HS-5 (cell line): ENCODE measurements around the gene TUBB1.
"Not testable (repeated sequence)": the region's sequence is repeated elsewhere in the genome, so short reads cannot be mapped to it uniquely, and the experiment has no call there.

ENCODE experiments used
- DNase-seq: peaks from one replicate; pipeline ENCODE4 v3.0.0-alpha.2; 2012; ENCODE audit warnings: low read depth

TUBB1 gene

GRCh38 chr20:59006167-59006863 lies 12.9 kb upstream of the TUBB1 start:
- no peak for DNase-seq

DNA sequence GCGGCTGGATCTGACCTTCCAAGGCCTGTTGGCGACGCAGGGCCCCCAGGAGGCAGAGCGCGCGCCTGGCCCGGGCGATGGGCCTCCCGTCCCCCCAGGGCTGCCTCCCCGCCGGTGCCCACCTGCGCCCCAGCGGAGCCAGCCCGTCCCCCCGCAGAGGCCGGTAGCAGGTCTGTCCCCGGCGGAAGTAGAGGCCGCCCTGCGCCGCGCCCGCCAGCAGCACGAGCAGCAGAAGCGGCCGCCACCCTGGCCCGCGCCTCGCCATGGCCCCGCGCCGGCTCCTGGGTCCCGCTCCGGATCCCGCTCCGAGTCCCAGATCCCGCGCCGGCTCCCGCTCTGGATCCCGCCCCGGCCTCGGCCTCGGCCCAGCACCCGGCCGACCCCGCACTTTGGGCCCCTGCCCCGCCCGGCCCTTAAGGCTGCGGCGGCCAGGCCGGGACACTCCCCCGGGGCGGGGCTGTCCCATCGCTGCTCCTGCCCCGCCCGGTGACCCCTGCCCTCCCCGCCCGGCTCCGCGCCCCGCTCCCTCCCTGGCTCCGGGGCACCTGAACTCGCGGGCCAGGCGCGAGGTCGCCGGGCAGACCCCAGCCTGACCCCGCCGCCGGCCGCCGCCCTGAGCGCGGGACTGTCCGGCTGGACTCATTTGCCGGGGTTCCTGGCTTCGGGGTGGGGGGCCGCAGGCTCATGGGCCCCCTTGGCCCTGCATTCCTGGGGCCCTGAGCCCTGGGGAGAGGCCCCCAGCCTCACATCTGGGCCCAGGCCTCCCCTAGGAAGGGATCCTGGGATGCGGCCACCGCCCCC lies 12.2 kb upstream of the TUBB1 start, which contains the start of gene CTSZ:
Gene CTSZ (minus strand): TSS at position 391 of the 801 bp plus-strand sequence. CDS start 126 bp downstream, at position 265.
- DNase-seq, result no peak

DNA sequence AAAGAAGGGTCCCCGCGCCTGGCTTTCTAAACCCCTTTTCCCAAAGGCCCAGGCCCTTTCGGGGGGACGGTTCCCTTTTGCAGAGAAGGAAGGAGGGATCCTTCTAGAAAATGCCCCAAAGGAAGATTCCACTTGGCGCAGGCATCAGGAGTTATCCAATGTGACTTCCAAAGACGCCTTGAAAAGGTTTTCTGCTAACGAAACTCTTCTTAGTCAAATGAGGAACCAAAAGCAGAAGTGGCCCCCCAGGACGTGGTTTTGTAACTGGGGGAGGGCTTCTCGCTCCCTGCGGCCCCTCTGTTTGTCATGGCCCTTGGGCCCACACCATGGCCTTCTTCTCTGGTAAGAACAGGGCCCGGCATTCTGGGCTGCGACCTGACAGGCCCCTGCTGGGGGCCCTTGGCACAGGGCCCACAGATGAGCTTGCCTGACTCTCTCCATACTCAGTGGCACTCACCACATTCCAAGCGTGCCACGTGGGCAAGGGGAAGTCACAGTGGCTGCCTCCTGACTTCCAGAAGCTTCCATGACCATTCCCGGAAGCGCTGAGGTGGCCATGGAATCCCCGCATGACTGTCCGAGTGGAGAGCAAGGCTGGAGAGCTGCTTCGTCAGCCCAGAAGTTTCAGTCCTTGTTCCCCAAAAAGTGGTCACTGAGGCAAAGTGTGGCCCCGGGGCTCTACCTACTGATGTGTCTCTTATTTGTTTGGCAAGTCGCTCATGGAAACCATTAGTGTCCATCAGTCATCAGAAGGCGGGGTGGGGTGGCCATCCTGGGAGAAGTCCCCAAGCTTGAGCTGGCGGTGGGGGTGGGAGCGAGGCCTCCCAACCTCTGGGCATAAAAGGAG lies 11.3 kb upstream of the TUBB1 start:
- no peak for DNase-seq

DNA sequence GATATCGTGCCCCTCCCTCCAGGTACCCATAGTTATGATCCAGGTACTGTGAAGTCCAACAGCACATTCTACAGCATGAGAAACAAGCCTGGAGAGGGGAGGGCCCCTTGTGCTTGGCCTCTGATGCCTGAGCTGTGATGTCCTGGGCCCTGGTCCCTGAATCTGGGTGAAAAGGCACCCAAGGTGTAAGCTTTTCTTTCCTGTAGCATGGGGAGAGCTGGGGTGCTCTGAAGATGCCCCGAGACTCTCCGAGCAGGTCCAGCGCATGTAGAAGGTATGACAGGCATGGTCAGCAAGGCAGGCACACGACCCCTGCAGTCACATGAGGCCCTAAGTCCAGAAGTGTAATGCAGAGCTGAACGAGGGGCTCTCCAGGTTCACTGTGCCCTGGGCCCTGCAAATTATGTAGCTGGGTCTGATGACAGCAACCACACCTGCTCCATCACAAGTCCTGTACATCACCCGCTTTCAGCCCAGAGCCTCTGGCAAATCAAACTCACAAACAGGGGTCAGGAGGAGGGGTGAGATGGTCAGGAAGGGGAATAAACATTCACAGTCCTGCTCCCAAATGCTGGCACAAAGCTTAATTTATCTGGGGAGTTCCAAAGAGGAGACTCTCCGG lies 10.4 kb upstream of the TUBB1 start:
- DNase-seq, result no peak

GRCh38 chr20:59010321-59010994 lies 8.8 kb upstream of the TUBB1 start:
- DNase-seq, result no peak

- peak; percentile 70 for DNase-seq
Measured at GRCh38 chr20:59010995-59011873, 8.0 kb upstream of the TUBB1 start.

DNA sequence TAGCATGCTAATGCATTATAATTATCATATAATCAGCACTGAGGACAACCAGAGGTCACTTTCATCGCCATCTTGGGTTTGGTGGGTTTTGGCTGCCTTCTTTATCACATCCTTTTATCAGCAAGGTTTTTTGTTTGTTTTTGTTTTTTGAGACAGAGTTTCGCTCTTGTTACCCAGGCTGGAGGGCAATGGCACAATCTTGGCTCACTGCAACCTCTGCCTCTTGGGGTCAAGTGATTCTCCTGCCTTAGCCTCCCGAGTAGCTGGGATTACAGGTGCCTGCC lies 7.4 kb upstream of the TUBB1 start:
- DNase-seq, result not testable (repeated sequence)

DNA sequence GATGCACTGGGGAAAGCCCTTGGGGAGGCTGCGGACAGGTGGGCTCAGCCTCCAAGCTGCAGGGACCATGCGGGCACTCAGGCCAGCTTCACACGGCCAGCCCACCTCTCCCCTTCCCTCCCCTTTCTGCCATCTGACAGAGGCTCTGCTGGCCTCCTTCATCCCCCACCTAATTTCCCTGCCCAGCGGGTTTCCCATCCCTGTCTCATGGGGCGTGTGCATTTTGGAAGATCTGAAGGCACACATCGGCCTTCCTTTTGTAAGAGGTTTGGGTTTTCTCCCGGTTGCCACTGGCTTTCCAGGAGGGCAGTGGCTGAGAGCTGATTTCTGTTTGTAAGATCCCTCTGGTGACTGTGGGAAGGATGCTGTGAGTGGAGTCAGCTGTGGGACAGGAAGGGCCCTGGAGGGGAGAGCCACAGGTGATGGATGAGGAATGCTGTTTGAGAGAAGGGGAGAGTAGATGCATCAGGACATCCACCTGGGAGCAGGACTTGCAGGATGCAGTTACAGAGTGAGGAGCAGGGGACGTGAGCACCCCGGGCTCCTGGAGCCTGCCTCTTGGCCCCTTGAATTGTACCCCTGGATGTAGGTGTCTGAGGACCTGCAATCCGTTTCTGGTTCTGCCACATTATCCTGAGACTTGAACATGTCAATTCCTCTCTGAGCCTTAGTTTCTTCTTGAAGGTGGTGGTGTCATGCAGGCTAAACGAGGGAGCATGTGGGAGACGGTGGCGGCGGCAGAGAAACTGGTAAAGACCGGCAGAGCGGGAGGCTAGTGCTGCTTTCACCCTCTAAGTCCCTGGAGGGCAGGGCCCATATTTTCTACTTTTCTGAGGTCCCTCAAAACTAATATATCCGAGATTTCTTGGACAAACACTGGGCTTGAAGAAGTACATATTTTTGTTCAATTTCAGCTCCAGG lies 5.9 kb upstream of the TUBB1 start:
- DNase-seq, result no peak

- no peak for DNase-seq
Measured at GRCh38 chr20:59013959-59014608, 5.1 kb upstream of the TUBB1 start.

GRCh38 chr20:59014680-59015389 lies 4.4 kb upstream of the TUBB1 start:
- DNase-seq, result no peak

GRCh38 chr20:59015411-59015810 lies 3.8 kb upstream of the TUBB1 start:
- no peak for DNase-seq

- DNase-seq, result no peak
Measured at GRCh38 chr20:59015812-59016711, 3.2 kb upstream of the TUBB1 start.

GRCh38 chr20:59016795-59017492 lies 2.3 kb upstream of the TUBB1 start:
- no peak for DNase-seq

DNA sequence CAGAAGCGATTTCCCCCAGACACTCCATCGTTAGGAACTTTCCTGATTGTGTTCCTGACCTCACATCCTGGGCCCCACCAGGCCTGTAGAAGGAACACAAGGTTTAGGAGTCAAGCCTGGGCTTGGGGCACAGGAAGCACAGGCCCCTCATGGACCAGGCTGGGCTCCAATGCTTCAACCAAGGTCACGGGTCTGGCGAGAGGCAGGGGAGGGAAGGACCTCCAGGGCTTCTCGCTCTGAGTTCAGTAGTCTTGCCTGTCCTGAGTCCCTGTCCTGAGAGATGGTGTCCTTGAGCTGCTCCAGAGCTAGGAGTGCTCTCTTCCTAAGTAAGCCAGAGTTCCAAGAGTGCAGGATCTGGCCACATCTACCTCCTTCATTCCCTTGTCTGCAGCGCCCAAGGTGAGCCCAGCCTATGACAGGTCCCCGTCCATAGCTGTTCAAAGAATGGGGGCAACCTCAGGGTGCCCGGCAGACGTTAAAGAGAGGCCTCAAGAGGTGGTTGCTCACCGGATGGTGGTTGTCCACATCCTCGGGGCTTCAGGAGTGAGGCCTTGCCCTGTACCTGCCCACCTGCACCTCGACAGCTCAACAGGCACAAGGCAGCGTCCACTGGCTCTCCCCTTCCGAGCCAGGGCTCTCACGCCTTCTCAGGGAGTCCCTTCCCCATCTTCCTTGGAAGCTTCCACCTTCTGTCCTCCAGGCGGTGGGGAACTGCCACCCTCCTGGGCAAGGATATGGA lies 1.6 kb upstream of the TUBB1 start:
- DNase-seq, result no peak

DNA sequence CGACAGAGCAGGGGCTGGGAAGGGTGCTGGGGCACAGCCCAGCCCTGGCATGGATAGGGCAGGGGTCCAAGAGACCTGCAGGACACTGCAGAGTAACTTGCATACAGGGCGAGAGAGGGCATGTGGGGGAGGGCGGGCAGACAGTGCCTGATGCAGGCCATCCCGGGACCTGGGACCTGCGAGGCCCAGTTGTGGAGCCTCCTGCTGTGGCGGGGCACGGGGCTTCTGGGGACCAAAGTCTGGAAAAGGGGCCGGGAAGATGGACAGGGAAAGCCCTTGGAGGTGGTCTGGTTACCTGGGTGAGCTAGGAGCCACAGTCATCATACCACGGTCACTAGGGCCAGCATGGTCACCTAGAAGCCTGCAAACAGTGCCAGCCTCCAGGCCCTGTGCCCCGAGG lies 412 bp upstream of the TUBB1 start:
- DNase-seq, result no peak

- DNase-seq, result no peak
Measured at GRCh38 chr20:59020938-59021551, 1.8 kb downstream of the TUBB1 start.
